ENCODE data around the gene KDSR.

Gene KDSR

DNA sequence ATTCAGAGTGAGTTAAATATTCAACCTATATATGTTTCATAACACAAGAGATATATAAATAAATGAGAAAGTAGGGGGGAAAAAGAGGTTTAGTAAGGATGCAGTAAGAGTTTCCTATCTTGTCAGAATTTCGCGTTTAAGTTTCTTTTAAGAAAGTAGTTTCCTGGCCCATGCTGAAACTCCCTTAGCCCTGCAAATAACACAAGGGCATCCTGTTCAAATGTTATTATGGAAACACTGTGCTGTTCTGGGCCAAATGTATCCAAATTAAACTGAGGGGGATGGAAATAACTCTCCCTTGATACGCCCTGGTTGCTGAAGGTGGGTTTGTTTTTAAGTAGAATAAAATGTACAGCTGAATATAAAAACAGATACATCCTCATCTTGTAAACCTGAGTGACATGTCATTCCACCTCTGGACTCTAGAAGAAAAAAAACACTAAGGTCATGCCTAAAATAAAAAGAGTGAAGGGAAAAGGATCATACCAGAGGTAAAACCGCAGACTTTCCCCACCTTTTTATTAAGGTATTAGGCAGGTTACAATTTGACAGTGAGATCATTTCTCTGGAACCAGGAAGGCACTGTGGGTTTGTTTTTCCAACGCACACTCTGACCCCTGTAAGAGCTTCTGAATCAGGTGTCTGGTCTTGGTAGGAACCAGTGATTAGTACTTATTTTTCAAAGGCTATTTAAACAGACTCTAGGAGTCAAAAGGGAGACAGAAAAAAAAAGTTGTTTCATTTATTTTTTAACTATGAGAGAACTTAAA, 64.2 kb downstream of the KDSR start:
- DNase-seq, result no peak

DNA sequence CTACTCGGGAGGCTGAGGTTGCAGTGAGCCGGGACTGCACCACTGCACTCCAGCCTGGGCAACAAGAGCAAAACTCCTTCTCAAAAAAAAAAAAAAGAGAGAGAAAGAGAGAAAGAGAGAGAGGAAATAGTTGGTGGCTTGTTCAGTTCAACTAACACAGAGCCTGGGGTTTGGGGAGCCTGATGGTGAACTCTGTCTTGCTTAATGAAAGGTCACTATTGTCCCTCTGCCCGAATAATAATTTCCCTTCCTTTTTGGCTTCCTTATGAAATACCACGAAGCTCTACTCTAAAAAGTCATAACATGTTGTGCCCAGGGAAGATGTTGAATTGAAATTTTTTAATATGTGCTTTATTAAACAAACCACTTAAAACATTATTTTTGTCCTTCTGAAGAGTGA, 64.8 kb downstream of the KDSR start:
- no peak for DNase-seq

DNA sequence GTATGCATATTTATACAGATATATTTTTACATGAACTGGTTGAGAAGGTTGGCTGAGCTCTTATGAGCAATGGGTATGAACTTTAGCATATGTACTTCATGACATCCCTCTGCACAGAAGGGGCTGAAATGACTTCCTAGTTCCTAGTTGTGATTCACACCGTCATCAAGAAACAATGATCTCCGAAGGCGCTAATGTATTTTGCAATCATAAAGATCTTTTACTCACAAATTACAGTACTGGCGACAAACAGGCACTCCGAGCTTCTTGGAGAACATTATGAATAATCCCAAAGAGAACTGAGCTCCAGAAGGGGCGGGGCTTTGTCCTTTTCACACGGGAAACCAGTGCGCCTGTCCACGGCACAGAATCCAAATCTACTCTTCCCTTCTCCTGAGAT, 65.6 kb downstream of the KDSR start:
- DNase-seq, result no peak

- no peak for DNase-seq
Measured at GRCh38 chr18:63299837-63300745, 66.9 kb downstream of the KDSR start.

DNA sequence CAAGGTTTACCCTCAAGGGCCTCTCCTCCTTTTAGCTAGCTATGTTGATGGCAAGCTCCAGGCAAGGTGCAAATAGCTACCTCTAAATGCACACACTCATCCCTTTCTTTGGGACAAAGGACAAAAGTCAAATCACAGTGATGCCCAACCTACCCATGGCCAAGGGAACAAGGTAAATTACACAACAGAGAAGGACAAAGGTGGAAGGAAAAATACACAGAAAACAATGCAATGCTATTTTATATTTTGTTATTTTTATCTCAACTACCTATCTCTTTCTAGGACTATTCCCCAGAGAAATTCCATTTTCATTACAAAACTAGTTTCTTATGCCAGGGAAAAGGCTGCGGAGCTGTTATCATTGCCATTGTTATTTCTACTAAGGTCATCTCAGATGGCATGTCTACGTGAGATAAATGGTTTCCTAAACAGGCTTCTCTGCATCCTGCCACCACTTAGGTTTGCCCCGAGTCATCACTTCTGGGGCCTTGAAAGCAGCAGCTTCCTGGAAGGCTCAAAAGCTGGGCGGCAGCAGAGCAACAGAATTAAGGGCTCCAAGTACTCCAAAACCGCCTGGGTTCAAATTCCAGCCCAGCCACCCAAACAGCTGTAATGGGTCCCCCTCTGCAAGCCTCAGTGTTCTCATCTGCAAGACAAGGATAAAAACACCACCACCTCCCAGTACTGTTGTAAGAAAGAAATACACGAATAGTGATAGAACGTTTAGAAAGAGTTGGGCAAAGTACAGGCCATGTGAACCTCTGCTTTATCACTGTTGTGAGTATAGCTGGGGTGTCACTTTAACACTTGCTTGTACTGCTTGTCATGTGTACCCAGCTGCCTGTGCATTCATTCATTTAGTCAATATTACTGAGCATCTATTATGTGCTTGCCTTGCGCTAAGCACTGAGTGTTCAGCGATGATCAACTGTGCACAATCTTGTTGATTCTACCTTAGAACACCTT, 68.3 kb downstream of the KDSR start:
- DNase-seq, result no peak

DNA sequence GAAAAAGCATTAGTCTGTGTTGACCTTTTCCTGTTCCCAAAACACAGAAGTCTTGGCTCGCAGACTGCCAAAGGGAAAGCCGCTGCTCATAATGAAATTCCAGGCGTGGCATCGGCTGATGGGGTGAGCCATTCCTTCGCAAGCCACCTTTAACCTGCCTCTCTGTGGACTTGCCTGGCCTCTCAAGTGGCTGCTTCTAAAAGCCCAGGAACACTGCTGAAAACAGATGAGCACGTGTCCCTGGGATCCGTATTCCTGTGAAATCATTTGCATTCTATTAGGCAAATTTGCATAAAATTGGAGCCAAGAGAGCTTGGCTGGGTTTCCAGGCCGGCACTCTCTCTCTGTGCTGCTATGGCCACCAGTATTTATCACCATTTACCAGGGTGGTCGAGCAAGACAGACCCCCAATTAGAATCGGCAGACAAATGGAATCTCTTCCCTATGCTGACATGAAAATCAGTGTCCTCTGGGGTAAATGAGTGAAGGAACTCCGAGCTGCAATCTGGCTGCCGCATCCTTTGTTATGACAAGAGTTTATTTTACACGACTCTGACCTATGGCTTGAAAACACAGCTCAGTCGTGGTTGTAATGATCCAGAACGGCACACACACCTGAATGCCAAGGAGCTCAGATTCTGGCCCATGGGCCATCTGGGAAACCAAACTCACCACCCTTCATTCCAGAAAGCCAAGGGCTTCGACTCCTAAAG, 69.2 kb downstream of the KDSR start:
- DNase-seq, result no peak

DNA sequence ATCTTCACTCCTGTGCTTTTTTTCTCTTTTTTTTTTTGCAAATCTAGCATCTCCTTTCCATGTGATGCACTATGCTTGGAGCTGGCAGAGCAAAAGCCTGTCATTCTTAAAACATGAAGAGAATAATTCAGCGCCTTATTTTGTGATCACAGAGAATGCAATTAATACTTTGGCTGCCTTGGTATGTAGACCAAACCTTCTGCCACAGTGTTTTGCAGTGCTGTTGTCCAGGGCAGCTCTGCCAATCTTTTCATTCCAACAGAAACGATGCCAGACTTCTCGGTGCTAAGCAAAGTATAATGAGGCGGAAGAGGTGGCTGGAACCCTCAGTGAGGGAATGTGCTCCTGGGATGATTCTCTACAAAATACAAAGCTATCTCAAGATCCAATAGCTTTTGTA, 73.1 kb downstream of the KDSR start:
- no peak for DNase-seq

GRCh38 chr18:63292831-63293683, 73.9 kb downstream of the KDSR start:
- DNase-seq, result no peak

GRCh38 chr18:63291278-63291677, 75.7 kb downstream of the KDSR start:
- DNase-seq, result no peak

DNA sequence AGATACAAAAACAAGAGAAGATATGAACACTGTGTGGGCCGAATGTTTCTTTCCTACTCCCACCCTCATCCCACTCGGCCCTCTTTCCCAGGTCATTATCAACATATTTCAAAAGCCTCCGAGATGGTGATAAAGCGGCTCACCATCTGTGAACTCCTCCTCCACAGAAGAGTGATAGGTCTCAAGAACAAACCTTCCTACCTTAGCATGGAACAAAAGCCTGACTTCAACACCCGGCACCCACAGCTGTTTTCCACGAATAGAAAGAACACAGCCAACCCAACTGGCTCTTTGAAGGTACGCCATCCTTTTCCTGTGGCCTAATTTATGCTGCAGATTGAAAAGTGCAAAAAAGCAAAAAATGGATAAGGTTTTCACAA, 76.2 kb downstream of the KDSR start:
- DNase-seq, result no peak

- DNase-seq, result no peak
Measured at GRCh38 chr18:63290166-63290820, 76.7 kb downstream of the KDSR start.

- DNase-seq, result no peak
Measured at GRCh38 chr18:63288311-63288710, 78.7 kb downstream of the KDSR start.

DNA sequence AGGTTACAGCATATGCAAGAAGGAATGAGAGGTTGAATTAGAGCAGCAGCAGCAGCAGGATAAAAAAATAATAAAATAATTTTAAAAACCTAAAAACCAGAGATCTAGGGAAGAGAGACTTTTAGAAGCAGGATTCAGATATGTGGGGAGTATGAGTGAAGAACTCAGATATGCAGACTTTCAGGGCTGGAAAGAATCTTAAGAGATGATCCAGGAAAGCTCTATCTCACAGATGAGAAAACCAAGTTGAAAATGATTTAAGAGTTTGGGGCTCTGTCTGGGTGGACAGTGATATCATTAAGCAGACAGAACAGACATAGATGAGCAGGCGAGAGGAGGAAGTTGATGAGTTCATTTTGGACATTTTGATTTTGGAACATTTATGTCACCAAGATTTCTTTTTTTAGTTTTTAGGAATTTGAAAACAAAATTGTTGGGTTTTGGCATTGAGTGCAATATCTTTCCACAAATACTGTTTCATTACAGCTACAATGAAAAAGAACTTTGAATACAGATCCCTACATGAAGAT, 79.2 kb downstream of the KDSR start:
- DNase-seq, result no peak

GRCh38 chr18:63286926-63287325, 80.1 kb downstream of the KDSR start:
- no peak for DNase-seq

GRCh38 chr18:63284827-63285733, 81.9 kb downstream of the KDSR start:
- no peak for DNase-seq

DNA sequence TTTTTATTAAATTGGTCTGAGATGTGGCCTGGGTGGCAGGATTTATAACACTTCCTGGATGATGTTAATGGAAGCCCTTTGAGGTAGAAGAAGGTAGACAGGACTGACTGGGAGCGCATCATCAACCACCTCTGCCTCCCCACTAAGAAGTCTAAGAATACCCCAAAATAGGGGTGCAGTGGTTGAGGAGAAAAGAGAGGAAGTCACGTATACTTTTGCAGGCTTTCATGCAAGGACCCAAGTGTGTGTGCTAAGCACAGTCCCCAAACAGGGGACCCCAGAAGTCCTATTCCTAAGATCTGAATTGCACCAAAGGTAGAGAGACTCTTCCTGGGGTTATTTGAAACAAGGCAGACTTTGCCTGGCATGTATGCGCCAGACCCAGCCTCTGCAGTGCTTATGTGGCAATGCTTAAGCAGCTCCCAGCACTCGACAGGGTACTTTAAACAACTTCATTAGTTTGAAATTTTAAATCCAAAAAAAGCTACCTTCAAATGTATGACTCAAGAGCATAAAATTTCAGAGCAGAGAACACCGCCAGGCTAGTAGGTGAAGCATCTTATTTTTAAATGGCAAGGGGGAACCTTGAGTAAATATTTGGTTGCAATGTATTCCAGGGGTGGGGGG, 82.7 kb downstream of the KDSR start:
- no peak for DNase-seq

DNA sequence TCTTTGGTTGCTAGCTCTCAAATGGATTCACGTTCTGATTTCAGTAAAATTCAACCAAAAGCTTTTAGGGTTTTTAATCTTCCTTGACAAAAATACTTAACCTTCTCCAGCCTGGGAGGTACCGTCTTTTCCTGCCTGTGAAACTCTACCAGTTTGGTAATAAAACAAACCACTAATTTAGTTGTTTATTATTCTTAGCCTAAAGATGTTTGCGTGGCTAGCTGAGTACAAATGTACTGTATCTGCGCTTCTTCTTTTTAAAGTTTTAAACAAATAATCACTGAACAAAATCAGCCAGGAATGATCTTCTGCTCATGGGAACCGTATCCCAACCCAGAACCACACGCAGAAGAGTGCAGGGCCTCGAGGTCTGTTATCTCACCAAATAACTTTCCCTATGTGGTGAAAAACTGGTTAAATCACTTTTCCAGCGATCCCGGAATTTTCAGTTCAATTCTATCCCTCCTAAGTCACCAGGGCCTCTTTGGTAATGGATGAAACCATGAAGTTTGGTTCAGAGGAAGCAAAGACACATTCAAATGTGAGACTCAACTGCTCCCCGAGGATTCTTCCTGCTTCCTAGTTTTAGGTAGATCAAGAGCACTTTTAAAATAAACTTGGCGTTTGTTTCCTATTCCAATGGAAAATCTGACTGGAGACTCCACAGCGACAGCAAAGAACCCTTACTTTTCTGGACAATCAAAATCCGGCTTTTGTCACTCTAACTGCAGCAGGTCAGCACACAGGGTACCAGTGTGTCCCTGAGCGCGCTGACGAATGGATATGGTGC, 83.5 kb downstream of the KDSR start:
- no peak for DNase-seq

DNA sequence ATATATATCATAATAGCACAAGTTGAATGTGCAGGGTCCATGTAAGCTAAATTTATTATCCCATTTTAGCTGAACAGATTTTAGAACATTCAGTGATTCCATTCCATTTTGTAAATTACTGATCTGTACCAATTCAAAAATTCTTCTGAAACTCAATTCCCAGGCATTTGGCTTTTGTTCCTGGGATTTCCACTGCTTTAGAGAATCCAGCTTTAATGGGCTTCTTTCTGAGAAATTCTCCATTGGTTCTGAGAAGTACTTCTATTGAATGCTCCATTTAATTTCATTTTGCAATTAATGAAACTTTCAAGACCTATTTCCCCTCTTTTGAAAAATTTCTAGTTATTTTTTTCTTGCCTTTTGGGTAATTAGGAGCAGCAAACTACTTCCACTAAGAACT, 84.2 kb downstream of the KDSR start:
- DNase-seq, result no peak
